Prostate gland (tissue), 2 donors: ENCODE data around the gene RRAS. TPM values are rescaled to one million over a fixed set of nuclear protein-coding genes. Genes with fewer than 3 reads are reported as not detected.

Experiments used
- DNase-seq: peaks from one replicate; pipeline ENCODE4 v3.0.0-alpha.2; 2019; ENCODE audit warnings: low spot score
- H3K27ac ChIP-seq, 2 donors: fragments of 200-600 bp; sonication (generic); 2 replicates each; pipeline ENCODE4 v1.5.1; 2017 to 2019
- H3K27me3 ChIP-seq: fragments of 200-600 bp; sonication (generic); replicated peaks from 2 replicates; pipeline ENCODE4 v1.5.1; 2019; ENCODE audit not compliant: insufficient read depth
- H3K36me3 ChIP-seq, 2 donors: fragments of 200-600 bp; sonication (generic); 1 replicate in 1 of 2; 2 replicates in 1 of 2; pipeline versions ENCODE4 v1.5.1 to v1.8.1; 2017 to 2019
- H3K4me1 ChIP-seq: fragments of 200-600 bp; sonication (generic); replicated peaks from 2 replicates; pipeline ENCODE4 v1.5.1; 2019
- H3K4me3 ChIP-seq, 2 donors: fragments of 200-600 bp; sonication (generic); 2 replicates each; pipeline ENCODE4 v1.5.1; 2017 to 2019
- H3K9me3 ChIP-seq: fragments of 200-600 bp; sonication (generic); 2 replicates; pipeline ENCODE4 v1.5.1; 2017
- POLR2A ChIP-seq: fragments of 450-650 bp; IDR thresholded peaks from one replicate; pipeline ENCODE4 v1.6.1; 2016; ENCODE audit warnings: antibody characterized with exemption, mild to moderate bottlenecking
- POLR2AphosphoS5 ChIP-seq: sonication (generic); formaldehyde crosslinking; IDR thresholded peaks from one replicate; pipeline ENCODE4 v1.6.1; 2017; ENCODE audit warnings: antibody characterized with exemption
- WGBS: methylation state at CpG from one replicate; pipeline ENCODE4 v1.1.5; 2018; 5-methylcytosine and 5-hydroxymethylcytosine counted together
- intact Hi-C: fragments of 100-400 bp; cut with DNase I; formaldehyde crosslinking; loops from one replicate; pipeline ENCODE4 v1.14.2; 2022
- microRNA-seq: library from miRNA; unstranded; fragments of <30 nt; microRNA quantifications from one replicate; pipeline ENCODE4, GENCODE V29; 2016
- small RNA-seq, 2 donors: library from RNA; depleted of rRNA; stranded (forward); fragments of <200 nt; gene quantifications; one replicate each; pipeline ENCODE3, GENCODE V24; 2016
- total RNA-seq, 2 donors: library from RNA; depleted of rRNA; stranded (reverse); fragments of >200 nt; gene quantifications; one replicate each; pipeline ENCODE4 v1.1.0, GENCODE V29; 2016
- TF ChIP-seq, protein P1 (sequence below), 4 experiments: fragments of 200-600 bp in 2 of 4; fragments of 450-650 bp in 2 of 4; sonication (generic) in 2 of 4; IDR thresholded peaks; 1 replicate in 3 of 4; 2 replicates in 1 of 4; pipeline ENCODE4 v1.5.1; 2016 to 2019; ENCODE audit warnings: antibody characterized with exemption in 4 of 4, mild to moderate bottlenecking in 2 of 4, moderate library complexity in 2 of 4

Gene RRAS
- total RNA-seq, 2 donors from 2014 or later = 59.1 to 72.3 TPM

DNA sequence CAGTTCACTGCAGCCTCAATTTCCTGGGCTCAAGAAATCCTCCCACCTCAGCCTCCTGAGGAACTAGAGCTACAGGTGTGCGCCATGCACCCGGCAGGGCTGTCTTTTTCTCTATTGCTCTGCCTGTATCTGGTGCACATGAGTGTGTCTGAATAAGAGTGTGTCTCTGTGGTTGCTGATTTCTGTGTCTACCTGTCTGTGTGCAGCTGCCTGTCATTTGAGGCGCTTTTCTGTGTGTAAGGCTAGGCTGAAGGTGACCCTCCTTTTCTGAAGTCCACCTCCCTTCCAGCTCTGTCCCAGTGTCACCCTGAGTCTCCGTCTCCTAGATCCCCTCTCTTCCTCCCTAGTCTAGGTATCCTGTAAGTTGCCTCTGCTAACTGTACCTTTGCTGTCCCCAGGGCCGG is 50.4 kb downstream of the RRAS start:
- H3K4me3 ChIP-seq = peak overlapping the region in 1 of 2 donors; percentile 89

GRCh38 chr19:49588365-49589122 is 51.4 kb downstream of the RRAS start:
- TF ChIP-seq POLR2AphosphoS5 = no peak
- TF ChIP-seq, protein P1, sequence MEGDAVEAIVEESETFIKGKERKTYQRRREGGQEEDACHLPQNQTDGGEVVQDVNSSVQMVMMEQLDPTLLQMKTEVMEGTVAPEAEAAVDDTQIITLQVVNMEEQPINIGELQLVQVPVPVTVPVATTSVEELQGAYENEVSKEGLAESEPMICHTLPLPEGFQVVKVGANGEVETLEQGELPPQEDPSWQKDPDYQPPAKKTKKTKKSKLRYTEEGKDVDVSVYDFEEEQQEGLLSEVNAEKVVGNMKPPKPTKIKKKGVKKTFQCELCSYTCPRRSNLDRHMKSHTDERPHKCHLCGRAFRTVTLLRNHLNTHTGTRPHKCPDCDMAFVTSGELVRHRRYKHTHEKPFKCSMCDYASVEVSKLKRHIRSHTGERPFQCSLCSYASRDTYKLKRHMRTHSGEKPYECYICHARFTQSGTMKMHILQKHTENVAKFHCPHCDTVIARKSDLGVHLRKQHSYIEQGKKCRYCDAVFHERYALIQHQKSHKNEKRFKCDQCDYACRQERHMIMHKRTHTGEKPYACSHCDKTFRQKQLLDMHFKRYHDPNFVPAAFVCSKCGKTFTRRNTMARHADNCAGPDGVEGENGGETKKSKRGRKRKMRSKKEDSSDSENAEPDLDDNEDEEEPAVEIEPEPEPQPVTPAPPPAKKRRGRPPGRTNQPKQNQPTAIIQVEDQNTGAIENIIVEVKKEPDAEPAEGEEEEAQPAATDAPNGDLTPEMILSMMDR (IDR thresholded peaks at IDR 0.05) = no peak
- TF ChIP-seq POLR2A = no peak
- whole genome bisulfite sequencing = 81% methylated on average over 18 of the region's 18 CpGs

More for the DNA sequence above, 50.4 kb downstream of the RRAS start:
- TF ChIP-seq POLR2A (no peak), POLR2AphosphoS5 (no peak)
- TF ChIP-seq, protein P1 (IDR thresholded peaks at IDR 0.05) = no peak
- DNase-seq = no peak
- Histone ChIP-seq H3K27ac (peak overlapping the region; percentile 91 to 93), H3K27me3 (no peaks in the 10 kb centered on the region), H3K9me3 (no peaks in the 10 kb centered on the region), H3K36me3 (peaks cover under 1 to 3% of the 10 kb centered on the region in 2 donors), H3K4me1 (peaks cover 3% of the 10 kb centered on the region)
- intact Hi-C loops = no loop called here
- WGBS = 49% methylated on average over 5 of the region's 5 CpGs

GRCh38 chr19:49587227-49587626 is 52.7 kb downstream of the RRAS start:
- intact Hi-C loops = no loop called here
- 86% methylated on average over 8 of the region's 8 CpGs for whole genome bisulfite sequencing

More at GRCh38 chr19:49588365-49589122, 51.4 kb downstream of the RRAS start:
- Histone ChIP-seq H3K27ac (no peak overlapping the region), H3K27me3 (no peaks in the 10 kb centered on the region), H3K9me3 (no peaks in the 10 kb centered on the region), H3K4me3 (no peak overlapping the region), H3K4me1 (no peaks in the 10 kb centered on the region), H3K36me3 (no peaks in the 10 kb centered on the region)
- intact Hi-C loops = no loop called here
- DNase-seq = no peak

More at GRCh38 chr19:49587227-49587626, 52.7 kb downstream of the RRAS start:
- DNase-seq = no peak
- Histone ChIP-seq H3K4me1 (no peaks in the 10 kb centered on the region), H3K27me3 (no peaks in the 10 kb centered on the region), H3K4me3 (no peak overlapping the region), H3K36me3 (no peaks in the 10 kb centered on the region), H3K9me3 (no peaks in the 10 kb centered on the region), H3K27ac (no peak overlapping the region)
- TF ChIP-seq POLR2A = no peak
- TF ChIP-seq, protein P1 (IDR thresholded peaks at IDR 0.05) = no peak
- TF ChIP-seq POLR2AphosphoS5 = no peak

Small RNA genes within 50 kb of the gene (microRNA-seq; reads per million reads assigned to microRNA genes)
- 0.34 reads per million for gene MIR5088

Small RNA genes within 50 kb of the gene (small RNA-seq; reads per million reads assigned to genes)
- 0.09 to 0.20 reads per million in 2 donors for gene MIR5088

Other genes with a start within 250 kb of the RRAS start
- gene PTH2, start 216.7 kb downstream of the RRAS start, total RNA-seq = not detected
- not detected for gene GFY, start 214.8 kb downstream of the RRAS start, total RNA-seq
- gene SLC17A7, start 198.6 kb downstream of the RRAS start, total RNA-seq = under 1 TPM; 0.09 to 0.40 TPM
- gene PIH1D1, start 188.3 kb downstream of the RRAS start, total RNA-seq = 100 to 1,000 TPM in 1 of 2 donors, 10 to 100 TPM in 1; 93.0 to 123 TPM
- gene ALDH16A1, start 186.9 kb downstream of the RRAS start, total RNA-seq = 10 to 100 TPM; 24.3 to 42.0 TPM
- 10 to 100 TPM in 1 of 2 donors, 1 to 10 TPM in 1; 2.9 to 10.7 TPM for gene FLT3LG, start 165.9 kb downstream of the RRAS start, total RNA-seq
- gene RPL13A, start 152.5 kb downstream of the RRAS start, total RNA-seq = 1,000 to 10,000 TPM; 2,414 to 3,956 TPM
- gene RPS11, start 143.7 kb downstream of the RRAS start, total RNA-seq = 1,000 to 10,000 TPM; 4,118 to 4,499 TPM
- gene FCGRT, start 127.5 kb downstream of the RRAS start, total RNA-seq = 100 to 1,000 TPM; 140 to 153 TPM
- gene RCN3, start 112.1 kb downstream of the RRAS start, total RNA-seq = 10 to 100 TPM in 1 of 2 donors, 1 to 10 TPM in 1; 2.5 to 14.5 TPM
- 10 to 100 TPM; 62.9 to 91.7 TPM for gene NOSIP, start 59.6 kb downstream of the RRAS start, total RNA-seq
- 10 to 100 TPM in 1 of 2 donors, 1 to 10 TPM in 1; 8.1 to 22.5 TPM for gene PRRG2, start 58.8 kb downstream of the RRAS start, total RNA-seq
- gene PRR12, start 49.0 kb downstream of the RRAS start, total RNA-seq = 10 to 100 TPM; 24.0 to 41.9 TPM
- gene SCAF1, start 2.1 kb upstream of the RRAS start, total RNA-seq = 10 to 100 TPM; 47.9 to 80.8 TPM
- 10 to 100 TPM; 53.4 to 58.0 TPM for gene IRF3, start 25.7 kb upstream of the RRAS start, total RNA-seq
- gene BCL2L12, start 25.8 kb upstream of the RRAS start, total RNA-seq = 10 to 100 TPM; 11.6 to 11.7 TPM
- gene PRMT1, start 37.1 kb upstream of the RRAS start, total RNA-seq = 100 to 1,000 TPM; 142 to 300 TPM
- gene ADM5, start 49.5 kb upstream of the RRAS start, total RNA-seq = 1 to 10 TPM in 1 of 2 donors, under 1 TPM in 1; 0.68 to 6.1 TPM
- 1 to 10 TPM in 1 of 2 donors, under 1 TPM in 1; 0.96 to 5.5 TPM for gene CPT1C, start 51.0 kb upstream of the RRAS start, total RNA-seq
- 10 to 100 TPM in 1 of 2 donors, not detected in 1; 10.6 TPM for gene TSKS, start 123.2 kb upstream of the RRAS start, total RNA-seq
- 100 to 1,000 TPM in 1 of 2 donors, 10 to 100 TPM in 1; 62.7 to 252 TPM for gene AP2A1, start 126.9 kb upstream of the RRAS start, total RNA-seq
- 10 to 100 TPM; 39.2 to 45.4 TPM for gene FUZ, start 173.1 kb upstream of the RRAS start, total RNA-seq
- gene MED25, start 178.1 kb upstream of the RRAS start, total RNA-seq = 100 to 1,000 TPM in 1 of 2 donors, 10 to 100 TPM in 1; 38.4 to 173 TPM
- gene PTOV1, start 211.0 kb upstream of the RRAS start, total RNA-seq = 100 to 1,000 TPM; 179 to 252 TPM
- gene PNKP, start 227.4 kb upstream of the RRAS start, total RNA-seq = 100 to 1,000 TPM in 1 of 2 donors, 10 to 100 TPM in 1; 64.9 to 128 TPM
- gene AKT1S1, start 237.2 kb upstream of the RRAS start, total RNA-seq = 10 to 100 TPM; 27.6 to 30.2 TPM
- gene TBC1D17, start 237.6 kb upstream of the RRAS start, total RNA-seq = 10 to 100 TPM; 33.0 to 51.4 TPM